ENCODE data around the gene LRRC2.
"Not testable (repeated sequence)": the region's sequence is repeated elsewhere in the genome, so short reads cannot be mapped to it uniquely, and the experiment has no call there.

The LRRC2 gene

GRCh38 chr3:46508850-46509591 lies 57.1 kb downstream of the LRRC2 start:
- Mint-ChIP-seq H3K27me3 (no peaks in the 10 kb centered on the region), H3K9me3 (ENCODE audit: low read depth) (peaks cover 4% of the 10 kb centered on the region), H3K4me3 (no peak overlapping the region), H3K4me1 (ENCODE audit: low read depth) (peaks cover 10% of the 10 kb centered on the region), H3K27ac (no peak overlapping the region), H3K36me3 (peaks cover 3% of the 10 kb centered on the region)

DNA sequence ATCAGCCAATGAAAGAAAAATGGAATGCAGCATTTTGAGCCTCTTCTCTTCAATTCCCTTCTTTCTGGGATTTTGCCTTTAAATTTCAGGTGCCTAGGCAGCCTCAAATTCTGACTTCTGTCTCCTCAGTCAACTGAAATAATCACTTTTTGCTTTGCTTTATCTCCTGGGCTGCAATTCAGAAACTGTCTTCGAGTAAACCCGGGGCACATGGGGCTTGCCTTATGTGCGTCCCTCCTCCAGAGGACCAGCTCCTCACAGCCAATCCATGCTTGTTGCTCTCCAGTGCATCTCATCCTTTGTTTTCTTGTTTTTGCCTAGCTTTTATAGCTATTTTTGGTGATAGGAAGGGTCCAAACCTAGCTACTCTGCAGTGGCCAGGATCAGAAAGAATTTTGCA lies 59.6 kb downstream of the LRRC2 start:
- peaks cover 16% of the 10 kb centered on the region for H3K4me1 Mint-ChIP-seq (ENCODE audit: low read depth)
- H3K27ac Mint-ChIP-seq: no peak overlapping the region
- H3K9me3 Mint-ChIP-seq (ENCODE audit: low read depth): peaks cover 4% of the 10 kb centered on the region
- no peak overlapping the region for H3K4me3 Mint-ChIP-seq
- no peaks in the 10 kb centered on the region for H3K27me3 Mint-ChIP-seq
- peaks cover 3% of the 10 kb centered on the region for H3K36me3 Mint-ChIP-seq

GRCh38 chr3:46505953-46506352 lies 60.1 kb downstream of the LRRC2 start:
- H3K27me3 Mint-ChIP-seq: no peaks in the 10 kb centered on the region
- H3K27ac Mint-ChIP-seq: no peak overlapping the region

GRCh38 chr3:46504789-46505188 lies 61.3 kb downstream of the LRRC2 start:
- H3K9me3 Mint-ChIP-seq (ENCODE audit: low read depth): peaks cover 4% of the 10 kb centered on the region
- H3K36me3 Mint-ChIP-seq: peaks cover 3% of the 10 kb centered on the region
- H3K27ac Mint-ChIP-seq: peak overlapping the region; percentile 72
- H3K27me3 Mint-ChIP-seq: peaks cover 1% of the 10 kb centered on the region
- peaks cover 18% of the 10 kb centered on the region for H3K4me1 Mint-ChIP-seq (ENCODE audit: low read depth)
- no peak overlapping the region for H3K4me3 Mint-ChIP-seq

More at GRCh38 chr3:46505953-46506352, 60.1 kb downstream of the LRRC2 start:
- H3K9me3 Mint-ChIP-seq (ENCODE audit: low read depth): peaks cover 4% of the 10 kb centered on the region
- peaks cover 3% of the 10 kb centered on the region for H3K36me3 Mint-ChIP-seq
- no peak overlapping the region for H3K4me3 Mint-ChIP-seq
- H3K4me1 Mint-ChIP-seq (ENCODE audit: low read depth): peaks cover 16% of the 10 kb centered on the region

DNA sequence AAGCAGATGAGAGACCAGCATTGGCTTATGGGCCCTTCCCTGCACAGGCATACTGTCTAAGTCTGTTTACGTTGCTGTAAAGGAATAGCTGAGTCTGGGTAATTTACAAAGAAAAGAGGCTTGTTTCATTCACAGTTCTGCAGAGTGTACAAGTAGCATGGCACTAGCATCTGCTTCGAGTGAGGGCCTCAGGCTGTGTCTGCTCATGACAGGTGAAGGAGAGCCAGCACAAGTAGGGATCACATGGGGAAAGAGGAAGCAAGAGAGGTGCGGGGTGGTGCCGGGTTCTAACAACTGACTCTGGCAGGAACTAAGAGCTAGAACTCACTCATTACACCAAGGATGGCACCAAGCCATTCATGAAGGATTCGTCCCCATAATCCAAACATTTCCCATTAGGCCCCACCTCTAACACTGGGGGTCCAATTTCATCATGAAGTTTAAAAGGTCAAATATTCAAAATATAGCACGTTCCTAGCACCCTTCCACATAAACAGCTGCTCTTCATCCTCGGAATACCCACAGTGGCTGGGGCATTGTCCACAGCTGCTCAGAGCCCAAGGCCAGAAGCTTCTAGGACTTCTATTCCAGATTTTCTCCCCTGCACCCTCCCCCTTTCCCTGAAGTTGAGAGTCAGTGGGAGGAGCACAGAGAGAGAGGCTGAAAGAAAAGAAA lies 62.8 kb downstream of the LRRC2 start:
- H3K27ac Mint-ChIP-seq: no peak overlapping the region
- peaks cover 4% of the 10 kb centered on the region for H3K9me3 Mint-ChIP-seq (ENCODE audit: low read depth)
- peaks cover 3% of the 10 kb centered on the region for H3K36me3 Mint-ChIP-seq
- peaks cover 1% of the 10 kb centered on the region for H3K27me3 Mint-ChIP-seq
- peaks cover 18% of the 10 kb centered on the region for H3K4me1 Mint-ChIP-seq (ENCODE audit: low read depth)
- H3K4me3 Mint-ChIP-seq: no peak overlapping the region

DNA sequence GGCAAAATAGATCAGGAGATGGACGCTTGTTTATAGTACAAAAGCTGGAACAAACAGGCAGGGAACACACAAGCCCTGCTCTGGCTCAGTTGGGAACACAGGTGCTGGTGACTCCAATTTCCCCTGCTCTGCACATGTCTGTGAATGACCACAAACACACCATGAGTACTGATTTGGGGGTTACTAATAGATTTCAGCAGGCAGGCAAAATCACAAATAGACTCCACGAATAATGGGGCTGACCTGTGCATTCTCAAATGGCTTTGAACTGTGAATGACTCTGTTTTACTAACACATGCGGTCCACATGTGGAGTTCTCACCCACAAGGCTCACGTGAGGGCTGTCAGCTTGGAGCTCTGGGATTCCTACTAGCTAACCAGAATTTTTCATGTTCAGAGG lies 64.4 kb downstream of the LRRC2 start:
- H3K9me3 Mint-ChIP-seq (ENCODE audit: low read depth): peaks cover 4% of the 10 kb centered on the region
- H3K36me3 Mint-ChIP-seq: peaks cover 3% of the 10 kb centered on the region
- H3K27ac Mint-ChIP-seq: no peak overlapping the region

DNA sequence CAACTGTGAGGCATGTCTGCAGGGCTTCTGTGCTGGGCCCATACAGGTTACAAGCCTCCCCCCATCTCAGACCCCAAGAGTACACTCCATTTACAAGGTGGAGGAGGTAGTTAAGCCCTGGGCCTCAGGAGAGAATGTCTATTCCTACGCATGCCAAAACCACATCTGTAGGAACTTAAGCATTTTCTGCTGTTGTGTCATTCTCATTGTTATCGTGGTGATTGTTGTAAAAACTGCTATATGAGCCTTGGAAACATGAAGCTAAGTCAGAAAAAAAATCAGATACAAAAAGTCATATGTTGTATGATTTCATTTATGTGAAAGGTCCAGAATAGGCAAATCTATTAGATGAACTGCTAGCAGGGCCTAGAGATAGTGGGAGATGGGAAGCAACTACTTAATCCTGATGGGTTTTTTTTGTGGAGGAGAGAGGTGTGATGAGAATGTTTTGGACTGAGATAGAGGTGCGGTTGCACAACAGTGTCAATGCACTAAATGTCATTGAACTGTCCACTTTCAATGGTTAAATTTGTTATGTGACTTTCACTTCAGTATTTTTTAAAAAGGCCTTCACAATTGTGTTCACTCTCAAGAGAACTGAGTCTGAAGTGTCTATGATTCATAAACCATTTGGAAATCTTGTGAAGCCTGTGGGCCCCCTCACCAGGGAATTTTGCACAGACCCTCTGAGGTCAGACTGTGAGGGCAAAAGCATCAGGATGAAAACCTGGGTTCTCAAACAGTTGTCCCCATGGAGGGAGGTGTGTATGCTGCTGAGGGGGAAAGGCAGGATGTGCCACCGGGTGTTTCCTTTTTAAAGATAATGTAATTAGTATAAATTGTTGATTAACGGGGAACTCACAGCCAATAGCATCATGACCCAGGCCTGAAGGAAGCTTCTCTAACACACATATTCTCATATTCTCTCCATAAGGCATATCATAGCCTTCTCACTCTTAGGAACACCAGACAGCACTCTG lies 65.2 kb downstream of the LRRC2 start:
- Mint-ChIP-seq H3K27me3 (peaks cover 1% of the 10 kb centered on the region), H3K4me3 (no peak overlapping the region), H3K9me3 (ENCODE audit: low read depth) (peaks cover 4% of the 10 kb centered on the region), H3K36me3 (peaks cover 3% of the 10 kb centered on the region), H3K27ac (no peak overlapping the region), H3K4me1 (ENCODE audit: low read depth) (peaks cover 26% of the 10 kb centered on the region)

More for the DNA sequence above, 64.4 kb downstream of the LRRC2 start:
- H3K4me1 Mint-ChIP-seq (ENCODE audit: low read depth): peaks cover 22% of the 10 kb centered on the region
- no peak overlapping the region for H3K4me3 Mint-ChIP-seq
- H3K27me3 Mint-ChIP-seq: peaks cover 1% of the 10 kb centered on the region

- Mint-ChIP-seq H3K27ac (no peak overlapping the region), H3K27me3 (peaks cover 1% of the 10 kb centered on the region), H3K9me3 (ENCODE audit: low read depth) (no peaks in the 10 kb centered on the region), H3K4me1 (ENCODE audit: low read depth) (peaks cover 16% of the 10 kb centered on the region), H3K36me3 (no peaks in the 10 kb centered on the region), H3K4me3 (no peak overlapping the region)
Measured at GRCh38 chr3:46498916-46499519, 67.1 kb downstream of the LRRC2 start.

- Mint-ChIP-seq H3K4me1 (ENCODE audit: low read depth) (peaks cover 11% of the 10 kb centered on the region), H3K4me3 (no peak within 1 kb of the TSS), H3K27ac (no peak within 1 kb of the TSS), H3K36me3 (no peaks in the 10 kb centered on the region), H3K9me3 (ENCODE audit: low read depth) (no peaks in the 10 kb centered on the region), H3K27me3 (peaks cover 1% of the 10 kb centered on the region)
Measured at GRCh38 chr3:46497556-46498265, 68.4 kb downstream of the LRRC2 start, which contains the start of gene RTP3. TSS of gene RTP3 (plus strand) at chr3:46497976. CDS start at chr3:46498063, 87 bp downstream.

DNA sequence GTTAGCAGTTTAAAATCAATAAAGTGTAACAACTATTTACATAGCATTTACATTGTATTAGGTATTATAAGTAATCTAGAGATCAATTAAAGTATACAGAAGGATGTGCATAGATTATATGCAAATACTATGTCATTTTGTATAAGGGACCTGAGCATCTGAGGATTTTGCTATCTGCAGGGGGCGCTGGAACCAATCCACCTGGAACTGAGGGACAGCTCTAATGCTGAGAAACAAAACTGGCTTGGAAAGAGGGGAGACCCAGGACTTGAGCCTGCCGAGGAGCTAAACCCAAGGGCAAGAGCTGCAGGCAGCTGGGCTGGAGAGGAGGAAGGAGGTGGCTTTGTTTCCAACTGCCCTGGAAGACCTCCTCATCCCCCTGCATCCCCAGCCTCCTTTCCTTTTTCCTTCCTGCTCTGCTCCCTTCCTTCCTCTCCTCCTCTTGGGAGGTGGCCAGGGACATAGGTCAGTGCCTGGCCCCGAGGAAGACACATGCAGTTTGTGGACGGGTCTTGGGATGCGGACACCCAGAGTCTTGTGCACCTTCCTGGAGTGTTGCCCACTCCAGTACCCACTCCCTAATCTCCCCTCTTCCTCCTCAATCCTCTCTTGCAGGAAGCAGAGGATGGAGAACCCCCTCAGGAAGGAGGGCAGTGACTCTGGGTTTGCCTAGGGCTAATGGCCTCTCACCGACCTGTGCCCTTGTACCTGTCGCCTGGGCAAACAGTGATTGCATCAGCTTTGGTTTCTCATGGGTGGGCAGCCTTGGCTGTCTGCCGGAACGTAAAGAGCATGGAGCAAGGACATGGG lies 69.2 kb downstream of the LRRC2 start:
- no peaks in the 10 kb centered on the region for H3K9me3 Mint-ChIP-seq (ENCODE audit: low read depth)
- H3K27ac Mint-ChIP-seq: no peak overlapping the region
- H3K27me3 Mint-ChIP-seq: peaks cover 1% of the 10 kb centered on the region
- no peaks in the 10 kb centered on the region for H3K36me3 Mint-ChIP-seq
- H3K4me1 Mint-ChIP-seq (ENCODE audit: low read depth): peaks cover 11% of the 10 kb centered on the region
- H3K4me3 Mint-ChIP-seq: no peak overlapping the region

- Mint-ChIP-seq H3K4me3 (no peak overlapping the region), H3K27me3 (peaks cover 1% of the 10 kb centered on the region), H3K36me3 (no peaks in the 10 kb centered on the region), H3K27ac (no peak overlapping the region), H3K4me1 (ENCODE audit: low read depth) (peaks cover 11% of the 10 kb centered on the region), H3K9me3 (ENCODE audit: low read depth) (no peaks in the 10 kb centered on the region)
Measured at GRCh38 chr3:46495901-46496456, 70.1 kb downstream of the LRRC2 start.

DNA sequence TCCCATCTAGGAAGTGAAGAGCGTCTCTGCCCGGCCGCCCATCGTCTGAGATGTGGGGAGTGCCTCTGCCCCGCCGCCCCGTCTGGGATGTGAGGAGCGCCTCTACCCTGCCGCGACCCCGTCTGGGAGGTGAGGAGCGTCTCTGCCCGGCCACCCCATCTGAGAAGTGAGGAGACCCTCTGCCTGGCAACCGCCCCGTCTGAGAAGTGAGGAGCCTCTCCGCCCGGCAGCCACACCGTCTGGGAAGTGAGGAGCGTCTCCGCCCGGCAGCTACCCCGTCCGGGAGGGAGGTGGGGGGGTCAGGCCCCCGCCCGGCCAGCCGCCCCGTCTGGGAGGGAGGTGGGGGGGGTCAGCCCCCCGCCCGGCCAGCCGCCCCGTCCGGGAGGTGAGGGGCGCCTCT lies 71.6 kb downstream of the LRRC2 start:
- H3K4me1 Mint-ChIP-seq (ENCODE audit: low read depth): peaks cover 13% of the 10 kb centered on the region
- not testable (repeated sequence) for H3K27me3 Mint-ChIP-seq; H3K9me3 Mint-ChIP-seq (ENCODE audit: low read depth); H3K36me3 Mint-ChIP-seq; H3K27ac Mint-ChIP-seq; H3K4me3 Mint-ChIP-seq

DNA sequence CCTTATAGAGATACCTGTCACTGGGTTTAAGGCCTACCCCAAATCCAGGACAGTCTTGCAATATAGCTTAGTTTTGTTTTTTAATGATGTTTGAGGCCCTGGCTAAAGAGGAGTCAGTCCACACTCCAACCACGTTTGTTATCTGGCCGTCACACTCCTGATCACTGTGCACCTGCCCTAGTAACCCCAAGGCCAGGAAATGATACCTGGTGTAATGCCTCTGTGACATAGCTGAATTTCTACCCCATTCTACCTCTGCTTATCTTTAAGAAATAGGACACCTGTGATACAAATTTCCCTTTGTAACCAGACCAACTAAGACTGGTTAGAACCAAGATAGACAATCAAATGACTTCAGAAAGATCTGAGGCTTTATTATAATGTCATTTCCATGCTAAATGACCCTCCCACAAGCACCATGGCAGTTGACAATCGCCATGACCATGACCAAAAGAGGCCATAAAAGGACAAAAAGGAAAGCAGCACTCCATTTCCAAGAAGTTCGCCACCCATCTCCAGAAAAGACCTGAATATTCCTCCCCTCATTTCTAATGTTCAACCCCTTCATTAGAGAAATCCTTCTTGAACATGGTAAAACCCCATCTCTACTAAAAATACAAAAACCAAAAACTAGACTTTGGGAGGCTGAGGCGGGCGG lies 73.1 kb downstream of the LRRC2 start:
- Mint-ChIP-seq H3K36me3 (no peaks in the 10 kb centered on the region), H3K9me3 (ENCODE audit: low read depth) (no peaks in the 10 kb centered on the region), H3K27ac (no peak overlapping the region), H3K4me1 (ENCODE audit: low read depth) (peaks cover 20% of the 10 kb centered on the region), H3K27me3 (no peaks in the 10 kb centered on the region), H3K4me3 (no peak overlapping the region)

Data from activated naive CD8-positive, alpha-beta T cell (primary cell).